ENCODE data around the gene TMPRSS3. TPM values are rescaled to one million over a fixed set of nuclear protein-coding genes. Genes with fewer than 3 reads are reported as not detected.
A peak's percentile ranks its signal among the peaks of the same experiment; 100 is the strongest.

The TMPRSS3 gene
- total RNA-seq, 2 experiments from 2014 or later = 123 to 134 TPM

- DNase-seq = peak; percentile 53
- Mint-ChIP-seq H3K27me3 (no peaks in the 10 kb centered on the region), H3K4me1 (ENCODE audit: low read depth) (peaks cover 20% of the 10 kb centered on the region), H3K9me3 (peaks cover 6% of the 10 kb centered on the region), H3K4me3 (no peak overlapping the region), H3K27ac (no peak overlapping the region), H3K36me3 (ENCODE audit: low read depth) (peaks cover 79% of the 10 kb centered on the region)
- ChIA-PET CTCF (interaction anchor here (0.7 to 2.5 kb wide), 25 partner anchors 9 to 236 kb away, joined by 3 to 15 read pairs (median 4); partner anchors contain the start of gene UBASH3A), POLR2A (interaction anchor here (0.7 to 2.1 kb wide), 5 partner anchors 12 to 143 kb away, joined by 3 to 7 read pairs (median 3); partner anchors contain the start of gene UBASH3A)
- intact Hi-C loops (cut with micrococcal nuclease) = no loop called here
- ATAC-seq = peak; percentile 68
- TF ChIP-seq CTCF (IDR thresholded peaks at IDR 0.05) = peak; percentile 70
Measured at GRCh38 chr21:42381347-42381984, 14.4 kb downstream of the TMPRSS3 start.

GRCh38 chr21:42379426-42380215, 16.2 kb downstream of the TMPRSS3 start:
- intact Hi-C loops (cut with micrococcal nuclease) = no loop called here
- DNase-seq (no peak), ATAC-seq (no peak)
- no peaks in the 10 kb centered on the region for H3K27me3 Mint-ChIP-seq
- TF ChIP-seq CTCF (IDR thresholded peaks at IDR 0.05) = no peak
- peaks cover 72% of the 10 kb centered on the region for H3K36me3 Mint-ChIP-seq (ENCODE audit: low read depth)
- no peak overlapping the region for H3K4me3 Mint-ChIP-seq
- POLR2A ChIA-PET = interaction anchor here (1.0 kb wide), 2 partner anchors 13 to 66 kb away, joined by 3 read pairs; no protein-coding TSS in a partner anchor
- H3K4me1 Mint-ChIP-seq (ENCODE audit: low read depth) = peaks cover 22% of the 10 kb centered on the region
- no peak overlapping the region for H3K27ac Mint-ChIP-seq
- CTCF ChIA-PET = no interaction called here
- peaks cover 6% of the 10 kb centered on the region for H3K9me3 Mint-ChIP-seq

GRCh38 chr21:42378418-42378817, 17.4 kb downstream of the TMPRSS3 start:
- DNase-seq = no peak
- ChIA-PET CTCF (interaction anchor here (1.3 kb wide), 1 partner anchor 40 kb away, joined by 4 read pairs; no protein-coding TSS in a partner anchor), POLR2A (interaction anchor here (0.8 to 1.7 kb wide), 5 partner anchors 9 to 42 kb away, joined by 3 to 6 read pairs (median 5); no protein-coding TSS in a partner anchor)
- no peak for ATAC-seq
- peaks cover 72% of the 10 kb centered on the region for H3K36me3 Mint-ChIP-seq (ENCODE audit: low read depth)
- H3K4me3 Mint-ChIP-seq = no peak overlapping the region
- peaks cover 29% of the 10 kb centered on the region for H3K4me1 Mint-ChIP-seq (ENCODE audit: low read depth)
- peaks cover 6% of the 10 kb centered on the region for H3K9me3 Mint-ChIP-seq
- TF ChIP-seq CTCF (IDR thresholded peaks at IDR 0.05) = no peak
- intact Hi-C loops (cut with micrococcal nuclease) = no loop called here
- no peaks in the 10 kb centered on the region for H3K27me3 Mint-ChIP-seq
- H3K27ac Mint-ChIP-seq = no peak overlapping the region

- Mint-ChIP-seq H3K9me3 (peaks cover 6% of the 10 kb centered on the region), H3K4me1 (ENCODE audit: low read depth) (peaks cover 33% of the 10 kb centered on the region), H3K27ac (no peak overlapping the region), H3K4me3 (no peak overlapping the region), H3K36me3 (ENCODE audit: low read depth) (peaks cover 72% of the 10 kb centered on the region), H3K27me3 (no peaks in the 10 kb centered on the region)
- CTCF ChIA-PET = interaction anchor here (1.3 to 1.6 kb wide), 2 partner anchors 11 to 40 kb away, joined by 3 to 4 read pairs; no protein-coding TSS in a partner anchor
- ATAC-seq (no peak), DNase-seq (no peak)
- POLR2A ChIA-PET = interaction anchor here (0.8 to 1.7 kb wide), 6 partner anchors 9 to 43 kb away, joined by 3 to 6 read pairs (median 4); no protein-coding TSS in a partner anchor
- no peak for TF ChIP-seq CTCF (IDR thresholded peaks at IDR 0.05)
- intact Hi-C loops (cut with micrococcal nuclease) = no loop called here
Measured at GRCh38 chr21:42377951-42378340, 17.9 kb downstream of the TMPRSS3 start.
